Osteoblast (primary cell): Measurements from ENCODE around the gene CLDN20. TPM values are rescaled to one million over a fixed set of nuclear protein-coding genes. Genes with fewer than 3 reads are reported as not detected.

Source experiments
- DNase-seq: peaks from one replicate; pipeline ENCODE4 v3.0.0; 2011; ENCODE audit warnings: low spot score, mixed read lengths; ENCODE audit not compliant: insufficient read length; ENCODE audit errors: missing footprints
- H2AFZ ChIP-seq: 2 replicates; pipeline ENCODE4 v1.6.0; 2011; ENCODE audit warnings: mild to moderate bottlenecking, low read length
- H3K27ac ChIP-seq: 2 replicates; pipeline ENCODE4 v1.5.1; 2011; ENCODE audit warnings: mild to moderate bottlenecking, low read depth, low read length, moderate library complexity
- H3K27me3 ChIP-seq: 2 replicates; pipeline ENCODE4 v1.6.0; 2012; ENCODE audit warnings: mild to moderate bottlenecking, control low read depth, inconsistent platforms, low read length, moderate library complexity; ENCODE audit not compliant: insufficient read depth
- H3K36me3 ChIP-seq: 2 replicates; pipeline ENCODE4 v1.5.1; 2011; ENCODE audit warnings: mild to moderate bottlenecking, low read length, control low read depth, moderate library complexity; ENCODE audit not compliant: insufficient read depth
- H3K4me1 ChIP-seq: 2 replicates; pipeline ENCODE4 v1.5.1; 2011; ENCODE audit warnings: mild to moderate bottlenecking, low read length, control low read depth, moderate library complexity; ENCODE audit not compliant: insufficient read depth
- H3K4me2 ChIP-seq: 2 replicates; pipeline ENCODE4 v1.6.0; 2011; ENCODE audit warnings: mild to moderate bottlenecking, low read length; ENCODE audit not compliant: insufficient read depth
- H3K4me3 ChIP-seq: fragments of 200-600 bp; sonication (generic); 3 replicates; pipeline ENCODE4 v1.5.1; 2012; ENCODE audit warnings: mild to moderate bottlenecking, low read length, inconsistent platforms; ENCODE audit not compliant: insufficient read depth
- H3K79me2 ChIP-seq: 2 replicates; pipeline ENCODE4 v1.6.0; 2012; ENCODE audit warnings: mild to moderate bottlenecking, low read length, control low read depth, inconsistent platforms; ENCODE audit not compliant: insufficient read depth
- H3K9me3 ChIP-seq: 2 replicates; pipeline ENCODE4 v1.5.1; 2011; ENCODE audit warnings: low read depth, low read length, control low read depth
- H4K20me1 ChIP-seq: 2 replicates; pipeline ENCODE4 v1.6.0; 2012; ENCODE audit warnings: mild to moderate bottlenecking, low read length, control low read depth; ENCODE audit not compliant: insufficient read depth
- total RNA-seq: library from RNA; depleted of rRNA; stranded (reverse); fragments of >200 nt; gene quantifications from 2 replicates; pipeline ENCODE4 v1.2.3, GENCODE V29; 2012
- TF ChIP-seq, protein P1 (sequence below): IDR thresholded peaks from 2 replicates; pipeline ENCODE4 v1.5.1; 2011; ENCODE audit warnings: mild to moderate bottlenecking, low read depth, low read length, moderate library complexity; ENCODE audit errors: extremely low read depth

Gene CLDN20
- total RNA-seq, 1 donor, result not detected

GRCh38 chr6:155237613-155238012, 26.2 kb upstream of the CLDN20 start:
- Histone ChIP-seq H3K4me3 (no peak overlapping the region), H3K4me1 (no peaks in the 10 kb centered on the region), H3K9me3 (no peaks in the 10 kb centered on the region), H3K36me3 (peaks cover 17% of the 10 kb centered on the region), H4K20me1 (no peaks in the 10 kb centered on the region), H3K27me3 (no peaks in the 10 kb centered on the region), H2AFZ (no peak overlapping the region), H3K4me2 (no peak overlapping the region), H3K79me2 (no peaks in the 10 kb centered on the region), H3K27ac (no peak overlapping the region)
- TF ChIP-seq, protein P1, sequence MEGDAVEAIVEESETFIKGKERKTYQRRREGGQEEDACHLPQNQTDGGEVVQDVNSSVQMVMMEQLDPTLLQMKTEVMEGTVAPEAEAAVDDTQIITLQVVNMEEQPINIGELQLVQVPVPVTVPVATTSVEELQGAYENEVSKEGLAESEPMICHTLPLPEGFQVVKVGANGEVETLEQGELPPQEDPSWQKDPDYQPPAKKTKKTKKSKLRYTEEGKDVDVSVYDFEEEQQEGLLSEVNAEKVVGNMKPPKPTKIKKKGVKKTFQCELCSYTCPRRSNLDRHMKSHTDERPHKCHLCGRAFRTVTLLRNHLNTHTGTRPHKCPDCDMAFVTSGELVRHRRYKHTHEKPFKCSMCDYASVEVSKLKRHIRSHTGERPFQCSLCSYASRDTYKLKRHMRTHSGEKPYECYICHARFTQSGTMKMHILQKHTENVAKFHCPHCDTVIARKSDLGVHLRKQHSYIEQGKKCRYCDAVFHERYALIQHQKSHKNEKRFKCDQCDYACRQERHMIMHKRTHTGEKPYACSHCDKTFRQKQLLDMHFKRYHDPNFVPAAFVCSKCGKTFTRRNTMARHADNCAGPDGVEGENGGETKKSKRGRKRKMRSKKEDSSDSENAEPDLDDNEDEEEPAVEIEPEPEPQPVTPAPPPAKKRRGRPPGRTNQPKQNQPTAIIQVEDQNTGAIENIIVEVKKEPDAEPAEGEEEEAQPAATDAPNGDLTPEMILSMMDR, result no peak
- DNase-seq, result no peak

DNA sequence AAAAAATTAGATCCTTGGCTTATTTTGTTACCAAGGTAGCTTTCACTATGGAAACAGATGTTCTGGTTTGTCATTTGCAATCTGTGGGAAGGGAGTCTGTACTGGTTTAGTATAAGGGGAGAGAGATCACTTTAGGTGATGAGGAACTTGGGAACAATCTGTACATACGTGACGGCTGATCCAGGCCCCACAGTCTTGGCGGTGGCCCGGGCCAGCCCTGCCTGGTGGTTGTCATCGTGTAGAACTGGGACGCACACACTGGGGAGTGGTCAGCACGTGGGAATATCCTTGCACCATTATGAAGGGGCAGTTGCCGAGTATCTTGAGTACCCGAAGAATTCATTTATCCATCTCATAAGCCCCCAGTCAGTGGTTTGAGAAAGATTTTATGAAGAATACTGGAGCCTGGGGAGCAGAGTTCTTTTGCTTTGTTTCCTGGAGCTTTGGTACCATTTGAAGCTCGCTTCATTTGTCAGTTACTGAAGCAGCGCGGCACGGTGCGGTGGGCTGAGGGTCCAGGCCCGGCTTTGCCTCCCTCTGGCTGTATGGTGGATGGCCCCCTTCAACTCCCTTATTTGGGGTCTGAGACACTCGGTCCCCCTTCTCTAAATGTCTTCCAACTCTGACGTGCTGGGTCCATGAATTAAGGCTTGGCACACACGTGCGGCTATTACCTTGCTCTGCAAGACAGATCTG, 22.8 kb upstream of the CLDN20 start:
- H3K4me3 ChIP-seq, result no peak overlapping the region
- H3K36me3 ChIP-seq, result peaks cover 36% of the 10 kb centered on the region

GRCh38 chr6:155241966-155242365, 21.8 kb upstream of the CLDN20 start:
- Histone ChIP-seq H3K79me2 (no peaks in the 10 kb centered on the region), H3K4me2 (no peak overlapping the region), H3K9me3 (no peaks in the 10 kb centered on the region), H2AFZ (no peak overlapping the region), H3K4me1 (peaks cover 5% of the 10 kb centered on the region), H4K20me1 (no peaks in the 10 kb centered on the region), H3K4me3 (no peak overlapping the region), H3K27me3 (no peaks in the 10 kb centered on the region), H3K36me3 (peaks cover 43% of the 10 kb centered on the region), H3K27ac (no peak overlapping the region)
- no peak for DNase-seq
- TF ChIP-seq, protein P1, result no peak

More for the DNA sequence above, 22.8 kb upstream of the CLDN20 start:
- H4K20me1 ChIP-seq, result no peaks in the 10 kb centered on the region
- H3K4me2 ChIP-seq, result no peak overlapping the region
- no peak for DNase-seq
- no peaks in the 10 kb centered on the region for H3K9me3 ChIP-seq
- H3K27me3 ChIP-seq, result no peaks in the 10 kb centered on the region
- H2AFZ ChIP-seq, result no peak overlapping the region
- H3K79me2 ChIP-seq, result no peaks in the 10 kb centered on the region
- TF ChIP-seq, protein P1, result no peak
- H3K4me1 ChIP-seq, result no peaks in the 10 kb centered on the region
- no peak overlapping the region for H3K27ac ChIP-seq

DNA sequence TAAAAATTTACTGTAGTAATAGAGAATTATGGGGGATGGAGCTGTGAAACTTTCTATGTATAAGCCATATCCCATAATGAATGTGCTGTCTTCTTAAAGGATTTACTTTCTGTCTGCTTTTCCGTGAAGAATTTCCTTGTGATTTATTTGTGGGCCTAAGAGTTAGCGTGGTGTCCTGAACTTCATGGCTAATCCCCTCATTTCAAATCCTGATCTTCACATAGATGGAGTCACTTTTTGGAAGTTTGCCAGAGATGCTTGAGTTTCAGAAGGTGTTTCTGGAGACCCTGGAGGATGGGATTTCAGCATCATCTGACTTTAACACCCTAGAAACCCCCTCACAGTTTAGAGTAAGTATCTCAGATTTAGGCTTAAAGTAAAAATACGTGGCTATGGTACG, 19.4 kb upstream of the CLDN20 start:
- TF ChIP-seq, protein P1, result no peak
- H3K9me3 ChIP-seq, result no peaks in the 10 kb centered on the region
- no peak overlapping the region for H2AFZ ChIP-seq
- no peaks in the 10 kb centered on the region for H3K79me2 ChIP-seq
- H3K4me2 ChIP-seq, result no peak overlapping the region
- peaks cover 17% of the 10 kb centered on the region for H3K4me1 ChIP-seq
- H3K27ac ChIP-seq, result no peak overlapping the region
- H4K20me1 ChIP-seq, result no peaks in the 10 kb centered on the region
- H3K36me3 ChIP-seq, result peaks cover 47% of the 10 kb centered on the region
- no peak for DNase-seq
- no peak overlapping the region for H3K4me3 ChIP-seq
- H3K27me3 ChIP-seq, result no peaks in the 10 kb centered on the region
